Central memory CD8-positive, alpha-beta T cell (primary cell): ENCODE measurements around the gene TNNT2.

Source experiments
- ATAC-seq: fragments of 150-1000 bp; cut with Tn5 transposase; replicated peaks from 2 replicates; pipeline ENCODE4 v1.10.0; 2022; ENCODE audit warnings: mild to moderate bottlenecking, moderate FRiP score, moderate number of reproducible peaks; ENCODE audit not compliant: poor library complexity, severe bottlenecking; ENCODE audit errors: extremely low read depth
- DNase-seq, 2 donors: peaks; one replicate each; pipeline ENCODE4 v3.0.0; 2021; ENCODE audit warnings: low spot score in 2 of 2
- H3K27ac Mint-ChIP-seq: one replicate; pipeline ENCODE4 v1.8.0; 2022; ENCODE audit warnings: low read depth, mild to moderate bottlenecking, moderate library complexity, mixed read lengths
- H3K27me3 Mint-ChIP-seq: one replicate; pipeline ENCODE4 v1.8.0; 2022; ENCODE audit warnings: mixed read lengths
- H3K36me3 Mint-ChIP-seq: one replicate; pipeline ENCODE4 v1.8.0; 2022; ENCODE audit warnings: mild to moderate bottlenecking, moderate library complexity, mixed read lengths; ENCODE audit not compliant: insufficient read depth
- H3K4me1 Mint-ChIP-seq: one replicate; pipeline ENCODE4 v1.8.0; 2022; ENCODE audit warnings: mixed read lengths
- H3K4me3 Mint-ChIP-seq: one replicate; pipeline ENCODE4 v1.8.0; 2022; ENCODE audit warnings: mild to moderate bottlenecking, moderate library complexity, mixed read lengths
- H3K9me3 Mint-ChIP-seq: one replicate; pipeline ENCODE4 v1.8.0; 2022; ENCODE audit warnings: mixed read lengths

TNNT2 gene

GRCh38 chr1:201366696-201367095 lies 10.8 kb downstream of the TNNT2 start:
- no peaks in the 10 kb centered on the region for H3K9me3 Mint-ChIP-seq
- DNase-seq (no peak), ATAC-seq (no peak)
- H3K27me3 Mint-ChIP-seq: peaks cover 80% of the 10 kb centered on the region
- no peak overlapping the region for H3K4me3 Mint-ChIP-seq
- H3K27ac Mint-ChIP-seq: no peak overlapping the region
- no peaks in the 10 kb centered on the region for H3K4me1 Mint-ChIP-seq
- peaks cover 2% of the 10 kb centered on the region for H3K36me3 Mint-ChIP-seq

- no peak overlapping the region for H3K4me3 Mint-ChIP-seq
- ATAC-seq (no peak), DNase-seq (no peak)
- no peak overlapping the region for H3K27ac Mint-ChIP-seq
- peaks cover 79% of the 10 kb centered on the region for H3K27me3 Mint-ChIP-seq
- no peaks in the 10 kb centered on the region for H3K4me1 Mint-ChIP-seq
- no peaks in the 10 kb centered on the region for H3K9me3 Mint-ChIP-seq
- peaks cover 2% of the 10 kb centered on the region for H3K36me3 Mint-ChIP-seq
These were observed 12.2 kb downstream of the TNNT2 start for GRCh38 chr1:201365251-201365650.

GRCh38 chr1:201364808-201365105 lies 12.7 kb downstream of the TNNT2 start:
- DNase-seq: no peak
- Mint-ChIP-seq H3K36me3 (peaks cover 2% of the 10 kb centered on the region), H3K27ac (no peak overlapping the region), H3K4me1 (no peaks in the 10 kb centered on the region), H3K4me3 (no peak overlapping the region), H3K27me3 (peaks cover 79% of the 10 kb centered on the region), H3K9me3 (no peaks in the 10 kb centered on the region)
- no peak for ATAC-seq

- peaks cover 77% of the 10 kb centered on the region for H3K27me3 Mint-ChIP-seq
These were observed 14.0 kb downstream of the TNNT2 start for GRCh38 chr1:201363467-201363866.

GRCh38 chr1:201362906-201363305 lies 14.6 kb downstream of the TNNT2 start:
- ATAC-seq (no peak), DNase-seq (no peak)
- Mint-ChIP-seq H3K4me3 (no peak overlapping the region), H3K27me3 (peaks cover 77% of the 10 kb centered on the region), H3K36me3 (peaks cover 2% of the 10 kb centered on the region), H3K9me3 (no peaks in the 10 kb centered on the region), H3K27ac (no peak overlapping the region), H3K4me1 (no peaks in the 10 kb centered on the region)

More at GRCh38 chr1:201363467-201363866, 14.0 kb downstream of the TNNT2 start:
- Mint-ChIP-seq H3K4me3 (no peak overlapping the region), H3K4me1 (no peaks in the 10 kb centered on the region), H3K9me3 (no peaks in the 10 kb centered on the region), H3K27ac (no peak overlapping the region), H3K36me3 (peaks cover 2% of the 10 kb centered on the region)
- ATAC-seq (no peak), DNase-seq (no peak)

- H3K4me1 Mint-ChIP-seq: no peaks in the 10 kb centered on the region
- H3K36me3 Mint-ChIP-seq: no peaks in the 10 kb centered on the region
- no peak for ATAC-seq
- H3K4me3 Mint-ChIP-seq: no peak overlapping the region
- no peak for DNase-seq
- no peak overlapping the region for H3K27ac Mint-ChIP-seq
- H3K9me3 Mint-ChIP-seq: no peaks in the 10 kb centered on the region
- H3K27me3 Mint-ChIP-seq: peaks cover 73% of the 10 kb centered on the region
These were observed 15.6 kb downstream of the TNNT2 start for GRCh38 chr1:201361652-201362504.

- ATAC-seq: no peak
- Mint-ChIP-seq H3K4me1 (no peaks in the 10 kb centered on the region), H3K27ac (no peak overlapping the region), H3K36me3 (no peaks in the 10 kb centered on the region), H3K4me3 (no peak overlapping the region), H3K27me3 (peaks cover 65% of the 10 kb centered on the region), H3K9me3 (no peaks in the 10 kb centered on the region)
- no peak for DNase-seq
These were observed 16.4 kb downstream of the TNNT2 start for GRCh38 chr1:201360901-201361651.

GRCh38 chr1:201360486-201360885 lies 17.0 kb downstream of the TNNT2 start:
- Mint-ChIP-seq H3K36me3 (no peaks in the 10 kb centered on the region), H3K4me3 (no peak overlapping the region), H3K4me1 (no peaks in the 10 kb centered on the region), H3K27ac (no peak overlapping the region), H3K9me3 (no peaks in the 10 kb centered on the region), H3K27me3 (peaks cover 65% of the 10 kb centered on the region)
- DNase-seq (no peak), ATAC-seq (no peak)

GRCh38 chr1:201359873-201360210 lies 17.6 kb downstream of the TNNT2 start:
- Mint-ChIP-seq H3K4me3 (no peak overlapping the region), H3K36me3 (no peaks in the 10 kb centered on the region), H3K27ac (no peak overlapping the region), H3K9me3 (no peaks in the 10 kb centered on the region), H3K27me3 (peaks cover 65% of the 10 kb centered on the region), H3K4me1 (no peaks in the 10 kb centered on the region)
- no peak for DNase-seq
- ATAC-seq: no peak

GRCh38 chr1:201359031-201359872 lies 18.2 kb downstream of the TNNT2 start:
- Mint-ChIP-seq H3K4me3 (no peak overlapping the region), H3K4me1 (no peaks in the 10 kb centered on the region), H3K9me3 (no peaks in the 10 kb centered on the region), H3K36me3 (no peaks in the 10 kb centered on the region), H3K27ac (no peak overlapping the region), H3K27me3 (peaks cover 70% of the 10 kb centered on the region)
- no peak for ATAC-seq
- no peak for DNase-seq

GRCh38 chr1:201358596-201358995 lies 18.9 kb downstream of the TNNT2 start:
- no peaks in the 10 kb centered on the region for H3K36me3 Mint-ChIP-seq
- DNase-seq (no peak), ATAC-seq (no peak)
- peaks cover 72% of the 10 kb centered on the region for H3K27me3 Mint-ChIP-seq
- H3K27ac Mint-ChIP-seq: no peak overlapping the region
- no peak overlapping the region for H3K4me3 Mint-ChIP-seq
- no peaks in the 10 kb centered on the region for H3K9me3 Mint-ChIP-seq
- no peaks in the 10 kb centered on the region for H3K4me1 Mint-ChIP-seq

GRCh38 chr1:201357636-201358348 lies 19.7 kb downstream of the TNNT2 start:
- ATAC-seq (no peak), DNase-seq (no peak)
- Mint-ChIP-seq H3K4me3 (no peak overlapping the region), H3K27me3 (peaks cover 64% of the 10 kb centered on the region), H3K27ac (no peak overlapping the region), H3K36me3 (no peaks in the 10 kb centered on the region), H3K9me3 (no peaks in the 10 kb centered on the region), H3K4me1 (no peaks in the 10 kb centered on the region)
